Transverse colon (tissue), 4 donors: Measurements from ENCODE around the gene NXPH1. TPM values are rescaled to one million over a fixed set of nuclear protein-coding genes. Genes with fewer than 3 reads are reported as not detected.

ENCODE experiments used
- DNase-seq: peaks from one replicate; pipeline ENCODE4 v3.0.0-alpha.2; 2019
- H3K27ac ChIP-seq, 4 donors: fragments of 200-600 bp; sonication (generic); 2 replicates each; pipeline ENCODE4 v1.5.1; 2016 to 2018; ENCODE audit warnings: inconsistent platforms in 4 of 4
- H3K27me3 ChIP-seq: fragments of 200-600 bp; sonication (generic); 2 replicates; pipeline ENCODE4 v1.5.1; 2017; ENCODE audit warnings: inconsistent platforms
- H3K36me3 ChIP-seq, 4 donors: fragments of 200-600 bp; sonication (generic); 2 replicates each; pipeline ENCODE4 v1.5.1; 2017 to 2019; ENCODE audit warnings: inconsistent platforms in 4 of 4
- H3K4me1 ChIP-seq, 4 donors: fragments of 200-600 bp; sonication (generic); 2 replicates each; pipeline ENCODE4 v1.5.1; 2017 to 2020; ENCODE audit warnings: inconsistent platforms in 4 of 4
- H3K4me3 ChIP-seq, 4 donors: fragments of 200-600 bp; sonication (generic); 1 replicate in 1 of 4; 2 replicates in 3 of 4; pipeline versions ENCODE4 v1.5.1 to v1.6.1; 2017 to 2019; ENCODE audit warnings: inconsistent platforms in 4 of 4
- H3K9me3 ChIP-seq, 2 donors: fragments of 200-600 bp; sonication (generic); 2 replicates each; pipeline ENCODE4 v1.5.1; 2017 to 2019; ENCODE audit warnings: inconsistent platforms in 2 of 2
- EP300 ChIP-seq: sonication (generic); formaldehyde crosslinking; IDR thresholded peaks from one replicate; pipeline ENCODE4 v1.6.1; 2017; ENCODE audit warnings: antibody characterized with exemption, low read depth
- POLR2A ChIP-seq: fragments of 450-650 bp; IDR thresholded peaks from one replicate; pipeline ENCODE4 v1.6.1; 2016; ENCODE audit warnings: antibody characterized with exemption, mild to moderate bottlenecking, moderate library complexity
- POLR2AphosphoS5 ChIP-seq, 3 donors: sonication (generic); formaldehyde crosslinking; IDR thresholded peaks; one replicate each; pipeline ENCODE4 v1.6.1; 2016; ENCODE audit warnings: antibody characterized with exemption in 3 of 3
- WGBS, 2 donors: methylation state at CpG; one replicate each; pipeline ENCODE4 v1.1.5; 2018; ENCODE audit warnings: low coverage in 1 of 2; 5-methylcytosine and 5-hydroxymethylcytosine counted together
- in situ Hi-C, 4 donors: fragments of 200-750 bp; cut with MboI; loops; one replicate each; pipeline versions ENCODE4 v1.15.0 to v1.15.1; 2017; ENCODE audit warnings: low sequenced_read_pairs in 3 of 4, low pct_ligation_motif_present in 1 of 4, low pct_unique_long_range_greater_than_20kb in 1 of 4
- intact Hi-C: fragments of 100-400 bp; cut with DNase I; formaldehyde crosslinking; loops from one replicate; pipeline ENCODE4 v1.15.1; 2023; ENCODE audit warnings: low total_unique reads
- total RNA-seq, 4 donors: library from RNA; depleted of rRNA; stranded (reverse); fragments of >200 nt; gene quantifications; one replicate each; pipeline ENCODE4 v1.1.0, GENCODE V29; 2016
- TF ChIP-seq, protein P1 (sequence below), 5 experiments: fragments of 200-600 bp in 3 of 5; fragments of 450-650 bp in 2 of 5; sonication (generic) in 3 of 5; IDR thresholded peaks; 1 replicate in 2 of 5; 2 replicates in 3 of 5; pipeline ENCODE4 v1.5.1; 2016 to 2017; ENCODE audit warnings: antibody characterized with exemption in 5 of 5, inconsistent platforms in 3 of 5, mild to moderate bottlenecking in 2 of 5, moderate library complexity in 1 of 5

The NXPH1 gene
- total RNA-seq, 4 donors from 2014 or later = not detected

DNA sequence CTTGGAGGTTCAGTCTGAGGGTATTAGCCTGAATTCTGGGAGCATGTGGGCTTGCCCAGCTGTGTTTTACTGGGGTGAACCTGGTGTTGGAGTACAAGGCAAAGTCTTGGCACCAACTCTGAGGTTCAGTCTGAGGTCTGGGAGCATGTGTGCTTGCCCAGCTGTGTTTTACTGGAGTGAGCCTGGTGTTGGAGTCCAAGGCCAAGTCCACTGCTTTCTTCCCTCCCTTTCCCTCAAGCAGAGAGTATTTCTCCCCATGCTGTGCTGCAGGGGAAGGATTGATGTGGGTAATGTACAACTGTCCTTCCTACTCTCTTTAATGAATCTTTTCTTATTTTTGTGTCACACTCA, 236.1 kb downstream of the NXPH1 start:
- no peak overlapping the region for H3K4me3 ChIP-seq
- no peaks in the 10 kb centered on the region for H3K27me3 ChIP-seq
- in situ Hi-C loops (no loop called here), intact Hi-C loops (no loop called here)
- TF ChIP-seq EP300 = no peak
- TF ChIP-seq, protein P1, sequence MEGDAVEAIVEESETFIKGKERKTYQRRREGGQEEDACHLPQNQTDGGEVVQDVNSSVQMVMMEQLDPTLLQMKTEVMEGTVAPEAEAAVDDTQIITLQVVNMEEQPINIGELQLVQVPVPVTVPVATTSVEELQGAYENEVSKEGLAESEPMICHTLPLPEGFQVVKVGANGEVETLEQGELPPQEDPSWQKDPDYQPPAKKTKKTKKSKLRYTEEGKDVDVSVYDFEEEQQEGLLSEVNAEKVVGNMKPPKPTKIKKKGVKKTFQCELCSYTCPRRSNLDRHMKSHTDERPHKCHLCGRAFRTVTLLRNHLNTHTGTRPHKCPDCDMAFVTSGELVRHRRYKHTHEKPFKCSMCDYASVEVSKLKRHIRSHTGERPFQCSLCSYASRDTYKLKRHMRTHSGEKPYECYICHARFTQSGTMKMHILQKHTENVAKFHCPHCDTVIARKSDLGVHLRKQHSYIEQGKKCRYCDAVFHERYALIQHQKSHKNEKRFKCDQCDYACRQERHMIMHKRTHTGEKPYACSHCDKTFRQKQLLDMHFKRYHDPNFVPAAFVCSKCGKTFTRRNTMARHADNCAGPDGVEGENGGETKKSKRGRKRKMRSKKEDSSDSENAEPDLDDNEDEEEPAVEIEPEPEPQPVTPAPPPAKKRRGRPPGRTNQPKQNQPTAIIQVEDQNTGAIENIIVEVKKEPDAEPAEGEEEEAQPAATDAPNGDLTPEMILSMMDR (IDR thresholded peaks at IDR 0.05) = no peak
- no peak for DNase-seq
- no peaks in the 10 kb centered on the region for H3K36me3 ChIP-seq
- no peak overlapping the region for H3K27ac ChIP-seq
- peaks cover 0 to 4% of the 10 kb centered on the region in 2 donors for H3K9me3 ChIP-seq
- no peaks in the 10 kb centered on the region for H3K4me1 ChIP-seq

DNA sequence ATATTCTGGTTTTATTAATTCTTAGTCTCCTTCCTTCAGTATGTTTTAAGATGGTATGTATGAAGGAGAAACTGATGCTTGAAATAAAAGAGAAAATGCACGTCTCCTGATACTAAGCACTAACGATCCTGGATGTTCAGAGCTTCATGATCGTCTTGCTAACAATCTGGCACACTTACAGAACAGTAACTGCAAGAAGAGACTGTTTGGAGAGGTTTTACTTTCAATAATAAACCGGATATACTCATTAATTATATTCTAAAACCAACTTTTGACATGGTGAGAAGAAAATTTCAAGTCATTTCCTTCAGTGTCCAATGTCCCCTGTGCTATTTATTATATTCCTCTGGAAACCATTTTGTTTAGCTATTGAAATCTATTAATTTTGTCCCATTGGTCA, 251.0 kb downstream of the NXPH1 start:
- TF ChIP-seq EP300 (no peak), POLR2AphosphoS5 (IDR thresholded peaks at IDR 0.05) (no peak)
- TF ChIP-seq, protein P1 (IDR thresholded peaks at IDR 0.05) = no peak
- intact Hi-C loops (no loop called here), in situ Hi-C loops (no loop called here)
- WGBS, 2 donors = 65 to 68% methylated on average over 4 of the region's 4 CpGs
- Histone ChIP-seq H3K27ac (no peak overlapping the region), H3K4me1 (no peaks in the 10 kb centered on the region), H3K27me3 (no peaks in the 10 kb centered on the region), H3K4me3 (no peak overlapping the region), H3K36me3 (no peaks in the 10 kb centered on the region), H3K9me3 (no peaks in the 10 kb centered on the region)
- no peak for DNase-seq

DNA sequence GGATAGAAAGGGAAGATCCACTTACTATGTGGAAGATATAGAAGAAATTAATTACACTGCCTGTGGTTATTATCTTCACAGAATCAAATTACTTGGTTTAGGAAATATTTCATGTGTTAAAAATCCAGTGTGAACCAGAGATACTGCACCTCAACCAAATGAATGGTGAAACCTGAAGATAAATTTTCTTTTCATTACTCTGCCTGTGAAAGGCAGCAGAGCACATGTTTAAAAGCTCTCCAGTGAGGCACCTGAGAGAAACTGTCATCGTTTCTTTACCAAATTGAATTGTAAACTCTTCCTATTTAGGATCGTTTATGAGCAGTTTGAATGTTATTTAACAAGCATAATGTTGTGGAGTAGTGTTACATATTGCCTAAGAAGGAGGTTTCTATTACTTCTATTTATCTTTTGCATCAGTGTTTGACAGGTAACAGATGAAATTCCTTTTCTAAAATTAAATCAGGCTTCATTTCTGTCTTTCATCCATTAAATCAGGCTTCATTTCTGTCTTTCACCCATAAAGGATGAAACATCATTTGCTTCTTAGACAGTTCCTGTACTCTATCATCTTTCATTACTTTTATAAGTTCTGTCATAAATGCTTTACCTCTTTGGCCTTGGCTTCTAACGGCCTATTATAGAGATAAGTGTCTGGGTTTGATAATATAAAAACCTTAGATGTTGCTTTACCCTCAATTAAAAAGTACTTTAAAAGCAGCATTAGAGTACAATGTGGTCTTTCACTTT, 266.6 kb downstream of the NXPH1 start:
- in situ Hi-C loops (loop anchor here in 2 of 4 donors (25.0 kb wide), 1 partner anchor 263 kb away; the partner anchor contains the start of gene NXPH1 (in 2 of the 2)), intact Hi-C loops (no loop called here)
- H3K36me3 ChIP-seq = no peaks in the 10 kb centered on the region
- 23 to 35% methylated on average over 3 of the region's 3 CpGs for WGBS, 2 donors
- H3K4me3 ChIP-seq = no peak overlapping the region
- no peaks in the 10 kb centered on the region for H3K9me3 ChIP-seq
- no peak for DNase-seq
- no peaks in the 10 kb centered on the region for H3K4me1 ChIP-seq
- H3K27me3 ChIP-seq = no peaks in the 10 kb centered on the region
- TF ChIP-seq EP300 = no peak
- TF ChIP-seq POLR2AphosphoS5 (IDR thresholded peaks at IDR 0.05) = no peak
- TF ChIP-seq, protein P1 (IDR thresholded peaks at IDR 0.05) = no peak
- no peak for TF ChIP-seq POLR2A
- no peak overlapping the region for H3K27ac ChIP-seq

DNA sequence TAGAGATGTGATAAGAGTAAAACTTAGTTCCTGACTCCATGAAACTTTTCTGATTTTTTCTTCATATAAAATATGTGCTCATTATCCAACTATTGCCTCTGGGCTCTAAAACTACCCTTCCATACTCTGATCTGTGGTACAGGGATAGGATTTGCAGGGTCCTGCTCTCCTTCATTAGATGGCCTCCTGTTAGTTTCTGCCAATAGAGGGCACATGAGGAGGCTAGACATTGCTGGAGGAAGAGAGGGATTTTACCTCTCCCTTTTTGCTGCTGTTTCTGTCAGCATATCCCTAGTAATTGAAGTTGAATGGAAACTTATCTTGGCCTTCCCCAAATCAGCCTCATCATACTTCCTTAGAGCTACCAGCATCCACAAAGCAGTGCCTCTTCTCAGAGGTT, 269.4 kb downstream of the NXPH1 start:
- no peak overlapping the region for H3K27ac ChIP-seq
- intact Hi-C loops = no loop called here

More for the DNA sequence above, 269.4 kb downstream of the NXPH1 start:
- H3K27me3 ChIP-seq = no peaks in the 10 kb centered on the region
- no peaks in the 10 kb centered on the region for H3K36me3 ChIP-seq
- no peak overlapping the region for H3K4me3 ChIP-seq
- H3K4me1 ChIP-seq = no peaks in the 10 kb centered on the region
- no peak for DNase-seq
- in situ Hi-C loops = loop anchor here in 2 of 4 donors (25.0 kb wide), 1 partner anchor 266 kb away; the partner anchor contains the start of gene NXPH1 (in 2 of the 2)
- H3K9me3 ChIP-seq = no peaks in the 10 kb centered on the region
- TF ChIP-seq, protein P1 (IDR thresholded peaks at IDR 0.05) = no peak
- TF ChIP-seq POLR2AphosphoS5 (IDR thresholded peaks at IDR 0.05) (no peak), POLR2A (no peak), EP300 (no peak)
